Tibial nerve (tissue), 4 donors: Measurements from ENCODE around the gene IQUB. TPM values are rescaled to one million over a fixed set of nuclear protein-coding genes. Genes with fewer than 3 reads are reported as not detected.
"Not testable (repeated sequence)": the region's sequence is repeated elsewhere in the genome, so short reads cannot be mapped to it uniquely, and the experiment has no call there.

Experiments used
- DNase-seq, 2 donors: peaks; one replicate each; pipeline ENCODE4 v3.0.0-alpha.2; 2019; ENCODE audit warnings: low spot score in 2 of 2
- H3K27ac ChIP-seq, 4 donors: fragments of 200-600 bp; sonication (generic) in 3 of 4; one replicate each; pipeline ENCODE4 v1.5.1; 2017 to 2019; ENCODE audit warnings: mild to moderate bottlenecking in 1 of 4
- H3K27me3 ChIP-seq, 2 donors: fragments of 200-600 bp; sonication (generic) in 1 of 2; one replicate each; pipeline versions ENCODE4 v1.5.1 to v1.6.0; 2017 to 2019
- H3K36me3 ChIP-seq, 3 donors: fragments of 200-600 bp; sonication (generic); one replicate each; pipeline ENCODE4 v1.5.1; 2018 to 2019
- H3K4me1 ChIP-seq, 4 donors: fragments of 200-600 bp; sonication (generic) in 3 of 4; one replicate each; pipeline ENCODE4 v1.5.1; 2017 to 2019
- H3K4me3 ChIP-seq, 4 donors: fragments of 200-600 bp; sonication (generic) in 3 of 4; one replicate each; pipeline ENCODE4 v1.5.1; 2017 to 2019; ENCODE audit warnings: mild to moderate bottlenecking in 1 of 4, moderate library complexity in 1 of 4
- H3K9me3 ChIP-seq, 4 donors: fragments of 200-600 bp; sonication (generic) in 3 of 4; one replicate each; pipeline ENCODE4 v1.5.1; 2017 to 2019
- EP300 ChIP-seq, 2 donors: sonication (generic); formaldehyde crosslinking; IDR thresholded peaks; one replicate each; pipeline ENCODE4 v1.6.1; 2017; ENCODE audit warnings: antibody characterized with exemption in 2 of 2, mild to moderate bottlenecking in 1 of 2
- POLR2A ChIP-seq, 2 donors: fragments of 450-650 bp; IDR thresholded peaks; one replicate each; pipeline ENCODE4 v1.6.1; 2017; ENCODE audit warnings: antibody characterized with exemption in 2 of 2, mild to moderate bottlenecking in 2 of 2, moderate library complexity in 2 of 2
- WGBS, 2 donors: methylation state at CpG; one replicate each; pipeline ENCODE4 v1.1.5; 2018; 5-methylcytosine and 5-hydroxymethylcytosine counted together
- small RNA-seq: library from RNA; depleted of rRNA; stranded (forward); fragments of <200 nt; gene quantifications from one replicate; pipeline ENCODE3, GENCODE V24; 2016
- total RNA-seq, 4 donors: library from RNA; depleted of rRNA; stranded (reverse); fragments of >200 nt; gene quantifications; one replicate each; pipeline ENCODE4 v1.1.0, GENCODE V29; 2016
- TF ChIP-seq, protein P1 (sequence below), 5 experiments: fragments of 200-600 bp in 3 of 5; fragments of 450-650 bp in 2 of 5; sonication (generic) in 3 of 5; IDR thresholded peaks; one replicate each; pipeline ENCODE4 v1.5.1; 2016 to 2019; ENCODE audit warnings: antibody characterized with exemption in 5 of 5, mild to moderate bottlenecking in 3 of 5, moderate library complexity in 2 of 5

Gene IQUB
- total RNA-seq, 4 donors from 2014 or later: 1.8 to 5.4 (median 2.8) TPM

DNA sequence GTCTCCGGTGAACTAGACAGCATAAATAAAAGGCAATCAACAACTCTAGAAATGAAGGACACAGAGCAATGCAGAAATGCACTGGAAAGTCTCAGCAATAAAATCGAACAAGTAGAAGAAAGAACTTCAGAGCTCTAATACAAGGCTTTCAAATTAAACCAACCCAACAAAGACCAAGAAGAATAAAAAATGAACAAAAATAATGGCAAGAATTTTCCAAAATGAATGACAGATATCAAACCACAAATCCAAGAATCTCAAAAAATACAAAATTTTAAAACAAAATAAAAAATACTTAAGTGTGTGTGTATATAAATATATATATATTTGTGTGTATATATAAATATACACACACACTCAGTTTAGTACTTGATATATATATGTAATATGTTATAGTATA is 110.8 kb downstream of the IQUB start:
- WGBS, 2 donors: 88 to 89% methylated on average over 2 of the region's 2 CpGs
- no peak for TF ChIP-seq POLR2A (IDR thresholded peaks at IDR 0.05)
- TF ChIP-seq EP300 (IDR thresholded peaks at IDR 0.05): no peak
- TF ChIP-seq, protein P1, sequence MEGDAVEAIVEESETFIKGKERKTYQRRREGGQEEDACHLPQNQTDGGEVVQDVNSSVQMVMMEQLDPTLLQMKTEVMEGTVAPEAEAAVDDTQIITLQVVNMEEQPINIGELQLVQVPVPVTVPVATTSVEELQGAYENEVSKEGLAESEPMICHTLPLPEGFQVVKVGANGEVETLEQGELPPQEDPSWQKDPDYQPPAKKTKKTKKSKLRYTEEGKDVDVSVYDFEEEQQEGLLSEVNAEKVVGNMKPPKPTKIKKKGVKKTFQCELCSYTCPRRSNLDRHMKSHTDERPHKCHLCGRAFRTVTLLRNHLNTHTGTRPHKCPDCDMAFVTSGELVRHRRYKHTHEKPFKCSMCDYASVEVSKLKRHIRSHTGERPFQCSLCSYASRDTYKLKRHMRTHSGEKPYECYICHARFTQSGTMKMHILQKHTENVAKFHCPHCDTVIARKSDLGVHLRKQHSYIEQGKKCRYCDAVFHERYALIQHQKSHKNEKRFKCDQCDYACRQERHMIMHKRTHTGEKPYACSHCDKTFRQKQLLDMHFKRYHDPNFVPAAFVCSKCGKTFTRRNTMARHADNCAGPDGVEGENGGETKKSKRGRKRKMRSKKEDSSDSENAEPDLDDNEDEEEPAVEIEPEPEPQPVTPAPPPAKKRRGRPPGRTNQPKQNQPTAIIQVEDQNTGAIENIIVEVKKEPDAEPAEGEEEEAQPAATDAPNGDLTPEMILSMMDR (IDR thresholded peaks at IDR 0.05): no peak
- H3K36me3 ChIP-seq: no peaks in the 10 kb centered on the region

DNA sequence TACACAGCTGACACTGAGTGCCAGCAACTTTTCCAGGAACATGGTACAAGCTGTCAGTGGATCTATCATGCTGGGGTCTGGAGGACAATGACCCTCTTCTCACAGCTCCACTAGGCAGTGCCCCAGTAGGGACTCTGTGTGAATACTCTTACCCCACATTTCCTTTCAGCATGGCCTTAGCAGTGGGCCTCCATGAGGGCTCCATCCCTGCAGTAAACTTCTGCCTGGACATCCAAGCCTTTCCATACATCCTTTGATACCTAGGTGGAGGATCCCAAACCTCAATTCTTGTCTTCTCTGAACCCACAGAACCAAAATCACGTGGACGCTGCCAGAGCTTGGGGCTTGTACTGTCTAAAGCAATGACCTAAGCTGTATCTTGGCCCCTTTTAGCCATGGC is 116.8 kb downstream of the IQUB start:
- H3K27me3 ChIP-seq: no peaks in the 10 kb centered on the region
- H3K9me3 ChIP-seq: peaks cover 0 to 18% (median 0%) of the 10 kb centered on the region in 4 donors
- no peaks in the 10 kb centered on the region for H3K36me3 ChIP-seq
- WGBS, 2 donors: 82 to 100% methylated on average over 2 of the region's 2 CpGs
- H3K27ac ChIP-seq: no peak overlapping the region
- H3K4me1 ChIP-seq: no peaks in the 10 kb centered on the region
- DNase-seq: no peak
- no peak for TF ChIP-seq POLR2A (IDR thresholded peaks at IDR 0.05)
- TF ChIP-seq, protein P1 (IDR thresholded peaks at IDR 0.05): no peak
- TF ChIP-seq EP300 (IDR thresholded peaks at IDR 0.05): no peak
- H3K4me3 ChIP-seq: no peak overlapping the region

More for the DNA sequence above, 110.8 kb downstream of the IQUB start:
- Histone ChIP-seq H3K27me3 (no peaks in the 10 kb centered on the region), H3K4me3 (no peak overlapping the region), H3K27ac (no peak overlapping the region), H3K4me1 (no peaks in the 10 kb centered on the region), H3K9me3 (peaks cover 0 to 19% (median 3%) of the 10 kb centered on the region in 4 donors)
- DNase-seq: no peak

DNA sequence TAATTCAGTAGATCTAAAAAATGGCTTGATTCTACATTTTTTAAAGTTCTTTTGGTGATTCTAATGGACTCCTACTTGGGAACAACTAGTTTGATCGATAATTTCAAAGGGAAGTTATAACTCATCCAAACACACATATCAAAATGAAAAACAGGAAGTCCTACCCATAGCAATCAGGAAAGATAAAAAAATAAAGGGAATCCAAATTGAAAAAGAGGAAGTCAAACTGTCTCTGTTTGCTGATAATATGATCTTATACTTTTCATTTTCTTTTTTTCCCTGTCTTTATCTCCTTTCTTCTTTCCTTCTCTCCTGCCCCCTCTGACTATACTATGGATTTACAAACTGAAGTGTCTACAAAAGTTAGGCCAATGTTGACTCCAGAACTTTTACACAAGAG is 118.8 kb downstream of the IQUB start:
- no peaks in the 10 kb centered on the region for H3K27me3 ChIP-seq
- H3K4me3 ChIP-seq: no peak overlapping the region
- no peak overlapping the region for H3K27ac ChIP-seq
- peaks cover 0 to 10% (median 0%) of the 10 kb centered on the region in 4 donors for H3K9me3 ChIP-seq
- WGBS, 2 donors: 78 to 80% methylated on average over 1 of the region's 1 CpG
- no peak for TF ChIP-seq EP300 (IDR thresholded peaks at IDR 0.05)
- TF ChIP-seq POLR2A (IDR thresholded peaks at IDR 0.05): no peak
- DNase-seq: no peak
- peaks cover 0 to under 1% (median 0%) of the 10 kb centered on the region in 4 donors for H3K4me1 ChIP-seq
- H3K36me3 ChIP-seq: no peaks in the 10 kb centered on the region

DNA sequence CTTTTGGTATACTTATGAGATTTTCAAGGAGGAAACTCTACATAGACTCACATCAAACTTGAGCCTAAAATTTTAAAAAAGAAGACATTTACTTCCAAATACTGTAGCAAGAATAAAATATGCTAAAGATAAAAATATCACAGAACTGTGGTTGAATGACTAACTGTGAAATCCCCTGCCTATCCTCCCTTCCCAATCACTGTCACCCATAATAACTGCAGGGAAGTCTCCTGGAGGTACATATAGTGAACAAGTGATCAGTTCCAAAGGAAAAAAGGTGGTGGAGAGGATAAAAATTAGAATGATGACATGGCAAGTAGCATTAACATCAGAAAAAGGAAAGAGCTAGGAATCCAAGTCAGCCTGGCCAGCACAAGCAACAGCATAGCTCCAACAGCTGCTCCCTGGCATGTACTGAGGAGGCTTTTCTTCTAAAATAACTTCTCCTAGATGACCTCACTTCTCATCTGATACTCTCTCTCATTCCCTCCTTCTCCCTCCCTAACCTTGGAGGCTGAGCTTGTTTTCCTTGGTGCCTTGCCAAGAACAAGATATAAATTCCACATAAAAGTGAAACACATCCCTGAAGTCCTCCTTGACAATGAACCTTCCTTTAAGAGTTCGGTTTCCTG is 124.0 kb downstream of the IQUB start:
- Histone ChIP-seq H3K27ac (peak overlapping the region in 1 of 4 donors; percentile 61), H3K36me3 (no peaks in the 10 kb centered on the region), H3K9me3 (no peaks in the 10 kb centered on the region), H3K4me1 (peaks cover 0 to 14% (median 1%) of the 10 kb centered on the region in 4 donors), H3K27me3 (no peaks in the 10 kb centered on the region), H3K4me3 (no peak overlapping the region)
- WGBS, 2 donors: 23 to 26% methylated on average over 1 of the region's 1 CpG
- TF ChIP-seq POLR2A (IDR thresholded peaks at IDR 0.05) (no peak), EP300 (IDR thresholded peaks at IDR 0.05) (peak in 1 of 2 donors; percentile 70)
- DNase-seq: peak in 1 of 2 donors; percentile 27

DNA sequence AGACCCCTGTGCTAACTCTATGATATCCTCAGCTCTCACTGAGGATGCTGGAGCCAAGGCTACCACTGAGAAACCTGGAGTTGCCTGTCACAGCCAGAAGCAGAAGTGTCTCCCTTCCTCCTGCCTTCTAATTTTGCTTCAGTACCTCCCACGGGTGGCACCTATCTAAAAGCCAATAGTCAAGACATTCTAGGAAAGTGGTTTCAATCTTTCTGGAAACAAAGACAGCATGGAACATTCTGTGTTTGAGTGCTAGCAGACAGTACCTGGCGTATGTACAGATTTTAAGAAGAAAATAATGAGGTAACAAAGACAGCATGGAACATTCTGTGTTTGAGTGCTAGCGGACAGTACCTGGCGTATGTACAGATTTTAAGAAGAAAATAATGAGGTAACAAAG is 126.4 kb downstream of the IQUB start:
- 81 to 91% methylated on average over 4 of the region's 4 CpGs for WGBS, 2 donors
- peak in 1 of 2 donors; percentile 24 for TF ChIP-seq EP300 (IDR thresholded peaks at IDR 0.05)
- peak in 1 of 2 donors; percentile 21 for TF ChIP-seq POLR2A (IDR thresholded peaks at IDR 0.05)
- peak overlapping the region in 2 of 4 donors; percentile 42 to 70 for H3K27ac ChIP-seq
- not testable (repeated sequence) for DNase-seq, H3K4me3 ChIP-seq, H3K36me3 ChIP-seq, H3K9me3 ChIP-seq, H3K27me3 ChIP-seq
- peaks cover 0 to 14% (median 1%) of the 10 kb centered on the region in 4 donors for H3K4me1 ChIP-seq

Small RNAs within 50 kb of the gene (small RNA-seq; reads per million reads assigned to genes)
- not detected for gene RNU6-296P

Other genes with a start within 250 kb of the IQUB start
- gene NDUFA5, start 23.2 kb upstream of the IQUB start, total RNA-seq: 10 to 100 TPM; 22.5 to 56.6 (median 33.5) TPM
- gene ASB15, start 67.2 kb upstream of the IQUB start, total RNA-seq: not detected
- gene LMOD2, start 121.3 kb upstream of the IQUB start, total RNA-seq: not detected
- 10 to 100 TPM; 32.6 to 40.0 (median 37.3) TPM for gene WASL, start 214.4 kb upstream of the IQUB start, total RNA-seq